ENCODE results near the gene GPA33. TPM values are rescaled to one million over a fixed set of nuclear protein-coding genes. Genes with fewer than 3 reads are reported as not detected.

GPA33 gene, protein sequence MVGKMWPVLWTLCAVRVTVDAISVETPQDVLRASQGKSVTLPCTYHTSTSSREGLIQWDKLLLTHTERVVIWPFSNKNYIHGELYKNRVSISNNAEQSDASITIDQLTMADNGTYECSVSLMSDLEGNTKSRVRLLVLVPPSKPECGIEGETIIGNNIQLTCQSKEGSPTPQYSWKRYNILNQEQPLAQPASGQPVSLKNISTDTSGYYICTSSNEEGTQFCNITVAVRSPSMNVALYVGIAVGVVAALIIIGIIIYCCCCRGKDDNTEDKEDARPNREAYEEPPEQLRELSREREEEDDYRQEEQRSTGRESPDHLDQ
- total RNA-seq (2014; rRNA removed; shearing (Covaris generic)): not detected in 2 replicates

- no peak for DNase-seq (ENCODE audit: low spot score)
Measured at GRCh38 chr1:167090314-167090942, at the start of gene GPA33. Gene GPA33 (minus strand): TSS chr1:167090377. CDS start chr1:167090287, 90 bp downstream.

DNA sequence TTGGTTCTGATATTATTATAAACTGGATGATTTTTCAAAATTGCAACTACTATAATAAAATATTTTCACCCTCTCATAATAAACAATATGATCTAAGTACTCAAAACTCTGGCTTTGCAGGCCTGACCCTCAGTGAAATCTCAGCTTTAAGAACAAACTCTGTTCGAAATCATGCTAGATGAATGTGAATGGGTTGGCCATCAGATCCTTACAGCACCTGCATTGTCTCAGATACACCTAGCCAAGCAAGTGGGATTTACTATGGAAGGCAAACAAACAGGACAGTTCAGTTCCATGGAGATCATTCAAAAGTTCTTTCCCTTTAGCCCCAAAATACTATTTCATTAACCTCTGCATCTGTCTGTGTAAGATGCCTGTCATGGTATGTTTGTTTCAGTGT lies 48.5 kb upstream of the GPA33 start:
- DNase-seq (ENCODE audit: low spot score): no peak

DNA sequence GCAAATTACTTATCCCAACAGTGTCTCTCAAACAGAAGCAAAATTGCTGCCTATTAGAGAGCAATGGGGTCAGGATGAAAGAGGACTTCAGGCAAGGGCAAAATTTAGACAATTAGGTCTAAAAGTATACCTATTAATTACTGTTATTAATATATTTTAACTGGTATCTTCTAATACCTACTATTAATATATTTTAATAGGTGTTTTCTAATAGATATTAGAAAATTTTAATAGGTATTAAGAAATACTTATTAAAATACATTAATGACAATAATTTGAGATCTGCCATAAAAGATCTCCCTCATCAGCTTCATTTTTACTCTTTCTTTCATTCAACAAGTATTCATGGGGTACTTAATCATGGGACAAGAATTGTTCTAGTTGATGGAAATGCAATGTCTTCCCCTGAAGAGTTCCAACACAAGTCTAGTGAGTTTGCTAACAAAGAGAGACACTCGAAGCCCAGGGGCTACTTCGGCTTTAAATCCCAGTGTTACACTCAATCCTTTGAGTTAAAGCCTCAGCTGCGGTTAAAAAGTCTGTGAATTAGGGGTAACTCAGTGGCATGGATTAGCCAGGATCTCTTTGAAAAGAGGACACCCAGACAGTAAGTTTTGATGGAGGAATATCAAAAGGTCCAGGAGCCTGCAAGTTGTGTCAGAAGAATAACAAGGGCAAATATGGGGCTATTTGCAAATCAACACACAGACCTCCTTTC lies 47.8 kb upstream of the GPA33 start:
- no peak for DNase-seq (ENCODE audit: low spot score)

DNA sequence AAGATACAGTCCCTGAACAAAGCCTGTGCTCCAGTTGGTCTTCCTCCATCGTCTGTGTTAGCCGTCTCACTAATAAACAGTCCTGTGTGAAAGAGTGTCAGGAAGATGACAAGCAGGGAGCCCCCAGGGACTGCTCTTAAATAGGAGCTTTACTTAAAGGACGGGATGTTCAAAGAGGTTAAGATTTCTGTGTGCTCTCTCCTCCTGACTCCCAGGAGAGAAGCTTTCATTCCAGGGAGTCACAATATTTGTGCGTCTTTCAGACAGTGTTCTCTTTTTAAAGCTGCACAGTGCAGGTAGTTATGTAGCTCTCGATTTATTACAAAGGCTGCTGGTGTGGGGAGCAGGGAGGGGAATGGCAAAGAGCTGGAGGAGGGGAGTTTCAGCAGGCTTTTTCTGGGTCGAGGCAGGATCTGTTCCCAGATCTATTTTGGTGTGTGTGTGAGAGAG lies 47.2 kb upstream of the GPA33 start:
- DNase-seq (ENCODE audit: low spot score): no peak

GRCh38 chr1:167136806-167137205 lies 46.6 kb upstream of the GPA33 start:
- no peak for DNase-seq (ENCODE audit: low spot score)

GRCh38 chr1:167136191-167136614 lies 46.0 kb upstream of the GPA33 start:
- DNase-seq (ENCODE audit: low spot score): peak; percentile 89

GRCh38 chr1:167135281-167135840 lies 45.2 kb upstream of the GPA33 start:
- DNase-seq (ENCODE audit: low spot score): no peak

DNA sequence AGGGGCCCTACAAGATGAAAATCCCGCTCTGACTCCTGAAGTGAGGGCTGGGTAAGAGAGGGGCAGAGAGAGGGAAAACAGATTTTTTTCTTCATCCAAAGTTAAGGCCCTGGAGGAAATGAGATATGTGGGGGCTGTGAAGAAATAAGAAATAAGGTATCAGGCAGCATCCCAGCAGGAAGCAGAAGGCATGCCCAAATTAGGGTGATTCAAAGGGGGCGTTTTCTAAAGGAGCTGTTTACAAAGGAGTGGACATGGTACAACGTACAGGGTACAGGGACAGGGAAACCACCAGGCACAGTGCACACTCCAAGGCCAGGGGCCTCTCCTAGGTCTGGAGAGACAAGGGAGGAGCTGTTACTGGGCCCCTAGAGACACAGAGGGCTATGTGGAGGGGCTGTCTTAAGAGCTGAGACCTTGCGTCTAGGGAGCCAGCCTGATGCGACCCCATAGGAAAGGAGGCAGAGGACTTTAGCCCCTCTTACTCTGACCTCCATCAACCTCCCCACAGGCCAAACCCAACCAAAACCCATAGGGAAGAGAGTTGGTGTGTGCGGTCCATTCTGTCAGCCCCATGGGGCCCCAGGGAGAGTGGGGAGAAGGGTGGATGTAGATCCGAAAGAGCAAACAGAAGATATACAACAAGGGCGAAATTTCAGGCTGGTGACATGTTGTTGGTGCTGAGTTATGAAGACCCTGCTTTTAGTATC lies 42.3 kb upstream of the GPA33 start:
- no peak for DNase-seq (ENCODE audit: low spot score)

DNA sequence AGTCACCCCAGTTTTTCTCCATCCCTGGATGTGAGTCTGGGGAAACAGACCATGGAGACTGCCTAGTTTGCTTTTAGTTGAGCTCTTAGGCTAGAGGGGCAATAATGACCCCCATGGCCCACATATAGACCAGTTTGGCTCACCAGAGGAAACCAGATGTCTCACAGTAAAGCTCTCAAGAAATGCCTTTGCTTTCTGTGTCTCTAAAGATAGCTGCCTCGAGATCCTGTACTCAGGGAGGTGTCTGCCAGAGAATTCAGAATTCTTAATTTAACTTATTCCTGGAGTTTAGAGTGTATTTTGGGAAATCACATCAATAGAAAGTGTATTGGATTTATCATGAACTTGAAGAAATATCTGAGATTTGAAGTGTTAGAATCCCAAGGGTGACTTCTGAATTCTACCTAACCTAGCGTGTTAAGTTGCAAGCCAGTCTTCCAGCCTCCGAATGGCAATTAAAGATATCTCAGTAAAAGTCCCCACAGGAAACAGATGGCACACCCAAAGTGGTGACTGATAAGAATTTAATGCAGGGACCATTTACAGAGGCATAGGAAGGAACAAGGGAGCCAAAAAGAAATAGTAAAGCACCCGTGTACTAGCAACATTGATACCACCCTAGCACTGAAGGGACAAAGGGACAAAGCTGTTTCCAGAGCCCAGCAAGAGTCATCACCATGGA lies 40.8 kb upstream of the GPA33 start:
- DNase-seq (ENCODE audit: low spot score): no peak

DNA sequence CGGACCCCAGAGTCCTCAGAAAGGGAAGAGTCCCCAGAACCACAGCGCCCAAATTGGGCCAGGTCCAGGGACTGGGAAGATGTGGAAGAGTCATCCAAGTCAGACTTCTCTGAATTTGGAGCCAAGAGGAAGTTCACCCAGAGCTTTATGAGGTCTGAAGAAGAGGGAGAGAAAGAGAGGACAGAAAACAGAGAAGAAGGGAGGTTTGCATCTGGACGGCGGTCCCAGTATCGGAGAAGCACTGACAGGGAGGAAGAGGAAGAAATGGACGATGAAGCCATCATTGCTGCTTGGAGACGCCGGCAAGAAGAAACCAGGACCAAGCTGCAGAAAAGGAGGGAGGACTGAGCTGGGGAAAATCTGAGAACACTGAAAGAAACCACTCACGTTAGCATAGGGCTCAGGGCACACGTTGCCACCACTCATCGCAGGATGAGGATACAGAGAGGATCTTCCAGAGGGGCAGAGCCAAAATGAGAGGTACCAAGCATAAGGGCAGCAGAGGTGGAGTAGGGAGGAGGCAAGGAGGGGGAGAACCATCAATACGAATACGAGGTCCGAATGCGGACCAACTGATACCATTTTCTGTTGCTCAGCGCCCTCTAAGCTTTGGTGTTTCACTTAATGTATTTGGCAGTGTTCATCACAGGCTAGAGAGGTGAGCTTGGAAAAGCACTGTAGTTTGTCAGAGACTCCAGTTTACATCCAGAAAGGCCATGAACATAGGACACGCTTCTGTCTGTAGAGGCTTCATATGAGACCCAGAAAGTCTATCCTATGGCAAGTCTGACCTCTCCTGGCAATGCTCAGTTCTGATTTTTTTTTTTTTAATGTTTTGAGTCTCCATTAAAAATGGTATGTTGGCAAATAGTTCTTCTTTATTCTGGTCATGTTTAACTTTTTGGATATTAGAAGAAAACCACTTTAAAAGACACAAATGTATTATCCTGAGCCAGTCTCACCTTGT lies 38.4 kb upstream of the GPA33 start:
- DNase-seq (ENCODE audit: low spot score): no peak

DNA sequence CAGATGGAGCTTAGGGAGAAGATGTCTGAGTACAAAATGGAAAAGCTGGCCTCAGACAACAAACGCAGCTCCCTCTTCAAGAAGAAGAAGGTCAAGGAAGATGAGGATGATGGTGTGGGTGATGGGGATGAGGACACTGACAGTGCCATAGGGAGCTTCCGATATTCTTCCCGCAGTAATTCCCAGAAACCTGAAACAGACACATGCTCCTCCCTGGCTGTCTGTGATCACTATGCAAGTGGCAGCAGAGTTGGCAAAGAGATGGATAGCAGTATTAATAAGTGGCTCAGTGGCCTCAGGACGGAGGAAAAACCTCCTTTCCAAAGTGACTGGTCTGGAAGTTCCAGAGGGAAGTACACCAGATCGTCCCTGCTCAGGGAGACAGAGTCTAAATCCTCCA lies 37.5 kb upstream of the GPA33 start:
- DNase-seq (ENCODE audit: low spot score): no peak

DNA sequence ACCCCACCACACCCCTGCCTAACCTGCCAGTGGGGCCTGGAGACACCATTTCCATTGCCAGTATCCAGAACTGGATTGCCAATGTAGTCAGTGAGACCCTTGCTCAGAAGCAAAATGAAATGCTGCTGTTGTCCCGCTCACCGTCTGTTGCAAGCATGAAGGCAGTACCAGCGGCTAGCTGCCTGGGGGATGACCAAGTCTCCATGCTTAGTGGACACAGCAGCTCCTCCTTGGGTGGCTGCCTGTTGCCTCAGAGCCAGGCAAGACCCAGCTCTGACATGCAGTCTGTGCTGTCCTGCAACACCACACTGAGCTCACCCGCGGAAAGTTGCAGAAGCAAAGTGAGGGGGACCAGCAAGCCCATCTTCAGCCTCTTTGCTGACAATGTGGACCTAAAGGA lies 37.1 kb upstream of the GPA33 start:
- no peak for DNase-seq (ENCODE audit: low spot score)

DNA sequence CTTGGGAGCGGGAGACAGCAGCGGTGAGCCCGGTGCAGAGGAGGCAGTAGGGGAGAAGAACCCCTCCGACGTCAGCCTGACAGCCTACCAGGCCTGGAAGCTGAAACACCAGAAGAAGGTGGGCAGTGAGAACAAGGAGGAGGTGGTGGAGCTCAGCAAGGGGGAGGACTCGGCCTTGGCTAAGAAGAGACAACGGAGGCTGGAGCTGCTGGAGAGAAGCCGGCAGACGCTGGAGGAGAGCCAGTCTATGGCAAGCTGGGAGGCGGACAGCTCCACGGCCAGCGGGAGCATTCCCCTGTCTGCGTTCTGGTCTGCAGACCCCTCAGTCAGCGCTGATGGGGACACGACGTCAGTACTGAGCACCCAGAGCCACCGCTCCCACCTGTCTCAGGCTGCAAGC lies 36.6 kb upstream of the GPA33 start:
- no peak for DNase-seq (ENCODE audit: low spot score)

DNA sequence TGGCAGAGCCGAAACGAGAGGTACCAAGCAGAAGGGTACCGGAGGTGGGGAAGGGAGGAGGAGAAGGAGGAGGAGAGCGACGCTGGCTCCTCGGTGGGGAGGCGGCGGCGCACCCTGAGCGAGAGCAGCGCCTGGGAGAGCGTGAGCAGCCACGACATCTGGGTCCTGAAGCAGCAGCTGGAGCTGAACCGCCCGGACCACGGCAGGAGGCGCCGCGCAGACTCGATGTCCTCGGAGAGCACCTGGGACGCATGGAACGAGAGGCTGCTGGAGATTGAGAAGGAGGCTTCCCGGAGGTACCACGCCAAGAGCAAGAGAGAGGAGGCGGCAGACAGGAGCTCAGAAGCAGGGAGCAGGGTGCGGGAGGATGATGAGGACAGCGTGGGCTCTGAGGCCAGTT lies 36.1 kb upstream of the GPA33 start:
- DNase-seq (ENCODE audit: low spot score): no peak

DNA sequence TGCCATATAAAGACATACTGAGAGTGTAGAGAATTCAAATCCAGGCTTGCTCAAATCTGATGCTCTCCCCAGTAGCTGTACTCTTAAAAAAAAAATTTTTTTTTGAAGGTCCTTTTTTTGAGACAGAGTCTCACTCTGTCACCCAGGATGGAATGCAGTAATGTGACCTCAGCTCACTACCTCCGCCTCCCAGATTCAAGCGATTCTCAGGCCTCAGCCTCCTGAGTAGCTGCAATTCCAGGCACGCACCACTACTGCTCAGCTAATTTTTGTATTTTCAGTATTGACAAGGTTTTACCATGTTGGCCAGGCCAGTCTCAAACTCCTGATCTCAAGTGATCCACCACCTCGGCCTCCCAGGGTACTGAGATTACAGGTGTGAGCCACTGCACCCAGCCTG lies 32.4 kb upstream of the GPA33 start:
- DNase-seq (ENCODE audit: low spot score): no peak

GRCh38 chr1:167122121-167122480 lies 31.9 kb upstream of the GPA33 start:
- no peak for DNase-seq (ENCODE audit: low spot score)

GRCh38 chr1:167121375-167122120 lies 31.4 kb upstream of the GPA33 start:
- no peak for DNase-seq (ENCODE audit: low spot score)

DNA sequence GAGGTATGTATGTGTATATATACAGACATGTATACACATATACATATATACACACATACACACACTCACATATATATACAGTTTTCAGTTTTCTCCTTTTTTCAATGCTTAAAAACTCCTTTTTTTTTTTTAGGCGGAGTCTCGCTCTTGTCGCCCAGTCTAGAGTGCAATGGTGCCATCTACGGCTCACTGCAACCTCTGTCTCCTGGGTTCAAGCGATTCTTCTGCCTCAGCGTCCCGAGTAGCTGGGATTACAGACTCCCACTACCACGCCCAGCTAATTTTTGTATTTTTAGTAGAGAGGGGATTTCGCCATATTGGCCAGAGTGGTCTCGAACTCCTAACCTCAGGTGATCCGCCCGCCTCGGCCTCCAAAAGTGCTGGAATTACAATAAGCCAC lies 30.7 kb upstream of the GPA33 start:
- DNase-seq (ENCODE audit: low spot score): no peak

DNA sequence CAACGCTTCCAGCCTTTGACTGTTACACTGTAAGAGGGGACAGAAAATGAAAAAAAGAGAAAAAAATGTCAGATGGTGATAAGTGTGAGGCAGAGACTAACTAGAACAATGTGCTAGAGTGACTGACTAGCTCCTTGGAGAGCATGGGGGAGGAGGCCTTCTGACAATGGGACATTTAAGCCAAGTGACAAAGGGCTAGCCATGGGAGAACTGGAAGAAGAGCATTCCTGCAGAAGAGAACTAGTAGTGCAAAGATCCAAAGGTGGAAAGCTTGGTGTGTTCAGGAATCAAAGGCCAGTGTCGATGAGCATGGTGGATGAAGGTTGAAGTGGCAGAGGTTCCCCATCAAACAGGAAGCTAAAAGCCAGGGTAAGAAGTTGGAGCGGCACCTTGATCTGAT lies 29.5 kb upstream of the GPA33 start:
- no peak for DNase-seq (ENCODE audit: low spot score)
